HK-2 (cell line): ENCODE results near the gene KAZALD1.

Experiments
- DNase-seq: peaks from one replicate; pipeline ENCODE4 v3.0.0-alpha.2; 2018; ENCODE audit not compliant: unreplicated experiment

KAZALD1 gene

GRCh38 chr10:101067356-101068083 is 5.7 kb downstream of the KAZALD1 start:
- DNase-seq: peak; percentile 86

- DNase-seq: no peak
Observed at GRCh38 chr10:101069441-101069840, 7.7 kb downstream of the KAZALD1 start.

GRCh38 chr10:101070098-101070497 is 8.3 kb downstream of the KAZALD1 start:
- DNase-seq: no peak

GRCh38 chr10:101071267-101071884 is 9.6 kb downstream of the KAZALD1 start:
- DNase-seq: no peak

- DNase-seq: no peak
Observed at GRCh38 chr10:101071885-101072433, 10.2 kb downstream of the KAZALD1 start.

GRCh38 chr10:101072923-101073322 is 11.1 kb downstream of the KAZALD1 start:
- DNase-seq: no peak

GRCh38 chr10:101073631-101074030 is 11.8 kb downstream of the KAZALD1 start:
- no peak for DNase-seq

GRCh38 chr10:101075775-101076174 is 14.0 kb downstream of the KAZALD1 start:
- no peak for DNase-seq

- DNase-seq: no peak
Observed at GRCh38 chr10:101076630-101077029, 14.8 kb downstream of the KAZALD1 start.

- DNase-seq: no peak
Observed at GRCh38 chr10:101079874-101080273, 18.1 kb downstream of the KAZALD1 start.

- no peak for DNase-seq
Observed at GRCh38 chr10:101080933-101081931, 19.4 kb downstream of the KAZALD1 start.

- DNase-seq: no peak
Observed at GRCh38 chr10:101085846-101086245, 24.1 kb downstream of the KAZALD1 start.

GRCh38 chr10:101087376-101087775 is 25.6 kb downstream of the KAZALD1 start:
- DNase-seq: no peak

GRCh38 chr10:101087965-101088364 is 26.2 kb downstream of the KAZALD1 start:
- no peak for DNase-seq

GRCh38 chr10:101089520-101090299 is 27.9 kb downstream of the KAZALD1 start:
- DNase-seq: no peak

- DNase-seq: no peak
Observed at GRCh38 chr10:101090597-101090996, 28.8 kb downstream of the KAZALD1 start.

GRCh38 chr10:101091546-101092290 is 29.9 kb downstream of the KAZALD1 start:
- no peak for DNase-seq

GRCh38 chr10:101092881-101093354 is 31.1 kb downstream of the KAZALD1 start:
- DNase-seq: no peak

- DNase-seq: no peak
Observed at GRCh38 chr10:101094121-101094879, 32.5 kb downstream of the KAZALD1 start.

- DNase-seq: no peak
Observed at GRCh38 chr10:101095004-101095403, 33.2 kb downstream of the KAZALD1 start.
